ENCODE measurements around the gene PRM1. TPM values are rescaled to one million over a fixed set of nuclear protein-coding genes. Genes with fewer than 3 reads are reported as not detected.

Gene PRM1
- total RNA-seq, 2 donors from 2014 or later: not detected

DNA sequence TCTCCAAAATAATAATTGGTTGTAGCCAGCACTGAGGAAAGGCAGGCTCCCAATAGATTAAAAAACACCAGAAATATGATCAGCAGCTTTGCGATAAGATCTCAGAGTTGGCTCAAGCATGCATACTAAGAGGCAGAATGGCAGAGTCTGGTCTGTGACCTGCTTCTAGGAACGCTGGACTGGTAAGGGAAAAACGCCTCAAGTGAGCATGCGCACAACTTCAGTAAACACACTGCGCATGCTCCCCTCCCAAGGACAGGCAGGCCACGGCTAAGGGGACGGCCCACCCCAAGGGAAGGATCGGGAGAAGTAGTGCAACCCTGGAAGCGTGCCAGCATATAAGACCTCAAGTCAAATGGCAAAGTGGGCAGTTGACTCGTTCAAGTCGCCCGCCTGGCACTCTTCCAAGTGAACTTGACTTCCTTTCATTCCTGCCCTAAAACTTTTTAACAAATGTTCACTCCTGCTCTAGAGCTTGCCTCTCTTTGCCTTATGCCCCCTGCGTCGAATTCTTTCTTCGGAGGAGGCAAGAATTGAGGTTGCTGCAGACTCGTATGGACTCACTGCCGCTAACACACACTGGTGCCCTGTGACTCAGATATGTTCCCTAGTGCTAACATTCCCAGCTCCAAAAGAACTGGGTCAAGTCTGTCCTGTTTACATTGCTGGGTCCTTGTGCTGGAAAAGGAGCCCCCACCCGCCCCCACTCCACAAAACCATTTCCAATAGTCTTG, 22.4 kb upstream of the PRM1 start:
- Mint-ChIP-seq H3K9me3 (no peaks in the 10 kb centered on the region), H3K27ac (no peak overlapping the region), H3K27me3 (ENCODE audit: insufficient read depth) (peaks cover 4% of the 10 kb centered on the region), H3K36me3 (ENCODE audit: low read depth) (no peaks in the 10 kb centered on the region), H3K4me3 (no peak overlapping the region), H3K4me1 (peaks cover 6% of the 10 kb centered on the region)
- TF ChIP-seq CTCF (conservative IDR thresholded peaks at IDR 0.05): no peak
- H3K9me3 ChIP-seq (ENCODE audit: control insufficient read depth, low read length): no peaks in the 10 kb centered on the region
- no peaks in the 10 kb centered on the region for H3K4me1 ChIP-seq (ENCODE audit: control insufficient read depth, insufficient read depth, low read length)
- 89 to 95% methylated on average over 14 to 18 of the region's 18 CpGs for WGBS, 2 experiments (ENCODE audit: insufficient coverage in 1 of 2, insufficient read length in 1 of 2)
- H3K36me3 ChIP-seq (ENCODE audit: control insufficient read depth, insufficient read depth, low read length): no peaks in the 10 kb centered on the region
- DNase-seq: no peak
- H3K9ac ChIP-seq (ENCODE audit: extremely low read depth, low read length, poor library complexity, severe bottlenecking): no peak overlapping the region
- no peak overlapping the region for H3K27ac ChIP-seq (ENCODE audit: low read depth, low read length)
- no peaks in the 10 kb centered on the region for H3K27me3 ChIP-seq (ENCODE audit: control insufficient read depth, insufficient read depth, low read length, poor library complexity, severe bottlenecking)
- no peak overlapping the region for H3K4me3 ChIP-seq (ENCODE audit: low read length)

GRCh38 chr16:11302977-11303376, 21.8 kb upstream of the PRM1 start:
- H3K9ac ChIP-seq (ENCODE audit: extremely low read depth, low read length, poor library complexity, severe bottlenecking): no peak overlapping the region
- Mint-ChIP-seq H3K27me3 (ENCODE audit: insufficient read depth) (peaks cover 4% of the 10 kb centered on the region), H3K4me1 (peaks cover 7% of the 10 kb centered on the region), H3K4me3 (no peak overlapping the region), H3K36me3 (ENCODE audit: low read depth) (no peaks in the 10 kb centered on the region), H3K9me3 (no peaks in the 10 kb centered on the region), H3K27ac (no peak overlapping the region)
- WGBS, 2 experiments (ENCODE audit: insufficient coverage in 1 of 2, insufficient read length in 1 of 2): 97 to 99% methylated on average over 4 of the region's 4 CpGs
- no peak overlapping the region for H3K4me3 ChIP-seq (ENCODE audit: low read length)
- no peak for TF ChIP-seq CTCF (conservative IDR thresholded peaks at IDR 0.05)
- no peak overlapping the region for H3K27ac ChIP-seq (ENCODE audit: low read depth, low read length)
- no peak for DNase-seq
- H3K27me3 ChIP-seq (ENCODE audit: control insufficient read depth, insufficient read depth, low read length, poor library complexity, severe bottlenecking): no peaks in the 10 kb centered on the region
- no peaks in the 10 kb centered on the region for H3K4me1 ChIP-seq (ENCODE audit: control insufficient read depth, insufficient read depth, low read length)
- no peaks in the 10 kb centered on the region for H3K9me3 ChIP-seq (ENCODE audit: control insufficient read depth, low read length)
- no peaks in the 10 kb centered on the region for H3K36me3 ChIP-seq (ENCODE audit: control insufficient read depth, insufficient read depth, low read length)

GRCh38 chr16:11301645-11302501, 20.7 kb upstream of the PRM1 start:
- Histone ChIP-seq H3K27ac (ENCODE audit: low read depth, low read length) (no peak overlapping the region), H3K9me3 (ENCODE audit: control insufficient read depth, low read length) (no peaks in the 10 kb centered on the region), H3K4me1 (ENCODE audit: control insufficient read depth, insufficient read depth, low read length) (peaks cover 7% of the 10 kb centered on the region), H3K9ac (ENCODE audit: extremely low read depth, low read length, poor library complexity, severe bottlenecking) (no peak overlapping the region), H3K36me3 (ENCODE audit: control insufficient read depth, insufficient read depth, low read length) (no peaks in the 10 kb centered on the region), H3K4me3 (ENCODE audit: low read length) (no peak overlapping the region), H3K27me3 (ENCODE audit: control insufficient read depth, insufficient read depth, low read length, poor library complexity, severe bottlenecking) (no peaks in the 10 kb centered on the region)
- no peaks in the 10 kb centered on the region for H3K36me3 Mint-ChIP-seq (ENCODE audit: low read depth)
- H3K27me3 Mint-ChIP-seq (ENCODE audit: insufficient read depth): peaks cover 4% of the 10 kb centered on the region
- H3K9me3 Mint-ChIP-seq: no peaks in the 10 kb centered on the region
- H3K4me3 Mint-ChIP-seq: no peak overlapping the region
- DNase-seq: no peak
- TF ChIP-seq CTCF (conservative IDR thresholded peaks at IDR 0.05): no peak
- WGBS, 2 experiments (ENCODE audit: insufficient coverage in 1 of 2, insufficient read length in 1 of 2): 81 to 97% methylated on average over 3 to 4 of the region's 4 CpGs
- no peak overlapping the region for H3K27ac Mint-ChIP-seq
- H3K4me1 Mint-ChIP-seq: peaks cover 18% of the 10 kb centered on the region
